K562 (cell line): ENCODE data around the gene ACP5. TPM values are rescaled to one million over a fixed set of nuclear protein-coding genes. Genes with fewer than 3 reads are reported as not detected.

ENCODE experiments used
- ATAC-seq: fragments of 200-7000 bp; cut with Tn5 transposase; 3 replicates; pipeline ENCODE4 v1.9.1; 2020; ENCODE audit warnings: moderate library complexity
- BruUV-seq: library from RNA; stranded (reverse); fragments of 400-500 nt; replicated peaks from 2 replicates; lab custom pipeline; 2021; lab: Mats Ljungman, UMichigan
- CTCF ChIA-PET: fragments of 300-600 bp; formaldehyde crosslinking; extraction: SDS; loops from one replicate; lab custom pipeline; 2021; ENCODE audit warnings: low intra/inter-chr PET ratio; lab: Yijun Ruan, JAX
- POLR2A ChIA-PET: fragments of 300-600, 350-650 bp; sonication (Branson Sonifier 250); formaldehyde crosslinking; extraction: SDS; loops from one replicate; lab custom pipeline; 2021; ENCODE audit warnings: antibody characterized with exemption, inconsistent platforms; lab: Yijun Ruan, JAX
- DNase-seq, 4 experiments: peaks; one replicate each; pipeline versions ENCODE4 v3.0.0 to v3.0.0-alpha.2; 2011 to 2018; ENCODE audit warnings: low spot score in 3 of 4, mixed read lengths in 3 of 4; ENCODE audit errors: extremely low read depth in 1 of 4
- FAIRE-seq: peaks from 2 replicates; lab custom pipeline; 2011; peaks lifted over from hg19 to GRCh38; lab: Jason Lieb, UNC
- H2AFZ ChIP-seq: 2 replicates; pipeline ENCODE4 v1.6.0; 2011; ENCODE audit warnings: low read depth, low read length, control low read depth, inconsistent platforms
- H3K27ac ChIP-seq: fragments of 200-600 bp; 3 replicates; pipeline ENCODE4 v1.8.0; 2011; ENCODE audit warnings: low read depth, mild to moderate bottlenecking, control low read depth, inconsistent platforms, low read length, moderate library complexity, mixed read lengths; ENCODE audit errors: extremely low read depth
- H3K27me3 ChIP-seq, 2 experiments: fragments of 300-600 bp in 1 of 2; 2 replicates in 1 of 2; 3 replicates in 1 of 2; pipeline versions ENCODE4 v1.6.0 to v1.8.0; 2011; ENCODE audit warnings: inconsistent platforms in 2 of 2, low read length in 2 of 2, mild to moderate bottlenecking in 1 of 2, mixed read lengths in 1 of 2, moderate library complexity in 1 of 2; ENCODE audit not compliant: control insufficient read depth in 2 of 2, insufficient read depth in 2 of 2
- H3K36me3 ChIP-seq: fragments of 300-600 bp; 3 replicates; pipeline ENCODE4 v1.8.0; 2011; ENCODE audit warnings: mild to moderate bottlenecking, low read length, inconsistent platforms; ENCODE audit not compliant: control insufficient read depth, insufficient read depth
- H3K4me1 ChIP-seq, 2 experiments: fragments of 200-600 bp in 1 of 2; replicated peaks in 1 of 2; 2 replicates in 1 of 2; 3 replicates in 1 of 2; pipeline versions ENCODE4 v1.5.1 to v1.8.0; 2011; ENCODE audit warnings: inconsistent platforms in 2 of 2, low read length in 2 of 2, mild to moderate bottlenecking in 1 of 2, mixed read lengths in 1 of 2, moderate library complexity in 1 of 2; ENCODE audit not compliant: control insufficient read depth in 2 of 2, insufficient read depth in 2 of 2
- H3K4me2 ChIP-seq: 2 replicates; pipeline ENCODE4 v1.6.1; 2011; ENCODE audit warnings: low read length, control low read depth, inconsistent platforms, mixed read lengths; ENCODE audit not compliant: insufficient read depth
- H3K4me3 ChIP-seq: fragments of 200-600 bp; sonication (generic), shearing (Covaris generic); 2 replicates; pipeline ENCODE4 v1.5.1; 2016; ENCODE audit warnings: control low read depth, inconsistent platforms
- H3K79me2 ChIP-seq: fragments of 200-600 bp; 3 replicates; pipeline ENCODE4 v1.8.0; 2011; ENCODE audit warnings: low read length, inconsistent platforms; ENCODE audit not compliant: control insufficient read depth, insufficient read depth
- H3K9ac ChIP-seq, 2 experiments: 2 replicates each; pipeline versions ENCODE4 v1.6.0 to v1.6.1; 2011; ENCODE audit warnings: low read depth in 2 of 2, low read length in 2 of 2, control low read depth in 1 of 2, inconsistent platforms in 1 of 2, mild to moderate bottlenecking in 1 of 2, mixed read lengths in 1 of 2; ENCODE audit not compliant: insufficient read depth in 1 of 2
- H3K9me1 ChIP-seq: one replicate; pipeline ENCODE4 v1.6.0; 2011; ENCODE audit warnings: inconsistent platforms, mild to moderate bottlenecking, low read length, moderate library complexity; ENCODE audit not compliant: control insufficient read depth, insufficient read depth
- H3K9me3 ChIP-seq: replicated peaks from 2 replicates; pipeline ENCODE4 v1.5.1; 2011; ENCODE audit warnings: low read depth, low read length, inconsistent platforms; ENCODE audit not compliant: control insufficient read depth, insufficient read depth
- H4K20me1 ChIP-seq: replicated peaks from 2 replicates; pipeline ENCODE4 v1.6.1; 2011; ENCODE audit warnings: low read length, inconsistent platforms, mixed read lengths; ENCODE audit not compliant: control insufficient read depth, insufficient read depth
- L3MBTL2 ChIP-seq: fragments of 450-650 bp; IDR thresholded peaks from 2 replicates; pipeline ENCODE4 v1.6.1; 2016; ENCODE audit warnings: mild to moderate bottlenecking, moderate library complexity
- NFE2L1 ChIP-seq: fragments of 450-650 bp; IDR thresholded peaks from 2 replicates; pipeline ENCODE4 v1.6.1; 2016; ENCODE audit warnings: missing genetic modification characterization, low read depth, mild to moderate bottlenecking, missing compliant biosample characterization, moderate library complexity, borderline replicate concordance
- NFIX ChIP-seq: fragments of 250-450 bp; sonication (Bioruptor Pico); IDR thresholded peaks from 2 replicates; pipeline ENCODE4 v1.4.0; 2020; ENCODE audit warnings: low read depth, mild to moderate bottlenecking, moderate library complexity
- POLR2AphosphoS2 ChIP-seq: IDR thresholded peaks from 2 replicates; pipeline ENCODE4 v1.6.1; 2012; ENCODE audit warnings: low read length, improper control_type of control experiment
- TEAD2 ChIP-seq: fragments of 450-650 bp; IDR thresholded peaks from 2 replicates; pipeline ENCODE4 v1.6.1; 2016; ENCODE audit warnings: missing genetic modification characterization, control low read depth, missing compliant biosample characterization
- ZNF24 ChIP-seq: fragments of 450-650 bp; IDR thresholded peaks from 2 replicates; pipeline ENCODE4 v1.6.1; 2016
- ZNF780A ChIP-seq: fragments of 250-450 bp; sonication (Bioruptor Pico); IDR thresholded peaks from 2 replicates; pipeline ENCODE4 v1.5.0; 2021; ENCODE audit warnings: mild to moderate bottlenecking
- WGBS: fragments of 100-300 bp; shearing (Covaris generic); methylation state at CpG from one replicate; pipeline ENCODE4 v1.1.6; 2016; ENCODE audit warnings: low coverage, mixed read lengths; ENCODE audit not compliant: insufficient coverage; ENCODE audit errors: missing lambda C conversion rate; 5-methylcytosine and 5-hydroxymethylcytosine counted together
- in situ Hi-C: fragments of 300-500 bp; cut with MboI; formaldehyde crosslinking; loops from 4 replicates; pipeline ENCODE4 v1.15.0; 2018; ENCODE audit warnings: inconsistent platforms, mixed read lengths
- intact Hi-C: fragments of 100-400 bp; cut with micrococcal nuclease; formaldehyde crosslinking; loops from 2 replicates; pipeline ENCODE4 v1.14.2; 2022
- polyA plus RNA-seq, 8 experiments: library from polyadenylated mRNA; depleted of rRNA in 4 of 8; stranded (reverse) in 5 of 8; unstranded in 3 of 8; fragments of >200 nt; fragmentation: Nextera tagmentation in 2 of 8; fragmentation: Illumina TruSeq in 1 of 8; extraction: Ambion mirVana in 2 of 8; extraction: Trizol in 1 of 8; gene quantifications; 2 replicates each; pipeline versions ENCODE4 v1.2.1 to v1.2.3, GENCODE V29; 2011 to 2014; ENCODE audit warnings: inconsistent platforms in 1 of 8, missing spikeins in 1 of 8
- total RNA-seq, 7 experiments: library from RNA; depleted of rRNA in 6 of 7; stranded (reverse); fragments of >200 nt in 6 of 7; fragmentation: Illumina TruSeq in 2 of 7; extraction: Trizol in 2 of 7; gene quantifications; 2 replicates each; pipeline versions ENCODE4 v1.2.1 to v1.2.3, GENCODE V29; 2011 to 2021; ENCODE audit warnings: low replicate concordance in 1 of 7

The ACP5 gene
- total and polyA plus RNA-seq, 9 of the 15 experiments (the other 6 are each of a cell fraction or from before 2014, with no cell fraction given), result 0.06 to 1.1 (median 0.31) TPM; not detected in 1

GRCh38 chr19:11554160-11554559 lies 23.3 kb downstream of the ACP5 start:
- FAIRE-seq (no peak), DNase-seq (no peak), ATAC-seq (no peak)
- BruUV-seq, result no TSS peak
- peaks cover 39% of the 10 kb centered on the region for H3K79me2 ChIP-seq
- no peak overlapping the region for H3K4me3 ChIP-seq
- H3K9me1 ChIP-seq, result peaks cover 7% of the 10 kb centered on the region
- no peak overlapping the region for H3K27ac ChIP-seq
- ChIA-PET POLR2A (no interaction called here), CTCF (no interaction called here)
- H2AFZ ChIP-seq, result no peak overlapping the region
- peaks cover 13% of the 10 kb centered on the region; the same call in 1 of the 2 replicates for H4K20me1 ChIP-seq
- no peak for TF ChIP-seq NFIX (CRISPR knock-in tag)
- no peak for TF ChIP-seq POLR2AphosphoS2
- TF ChIP-seq TEAD2 (tag), result no peak
- no peak for TF ChIP-seq ZNF24
- TF ChIP-seq ZNF780A (CRISPR knock-in tag), result no peak
- TF ChIP-seq NFE2L1 (tag), result no peak
- no peak for TF ChIP-seq L3MBTL2
- in situ Hi-C loops, result no loop called here
- intact Hi-C loops, result no loop called here
- WGBS, result 95% methylated on average over 12 of the region's 12 CpGs
- H3K36me3 ChIP-seq, result peaks cover 50% of the 10 kb centered on the region; the same call in 2 of the 3 replicates
- H3K9me3 ChIP-seq, result no peaks in the 10 kb centered on the region
- H3K27me3 ChIP-seq, result no peaks in the 10 kb centered on the region
- no peak overlapping the region for H3K4me2 ChIP-seq
- H3K9ac ChIP-seq, result no peak overlapping the region
- H3K4me1 ChIP-seq, result peaks cover 10 to 42% of the 10 kb centered on the region in 2 experiments; a peak in 4 of 5 replicates
